GM21737 (cell line): Measurements from ENCODE around the gene FAF2.
A peak's percentile ranks its signal among the peaks of the same experiment; 100 is the strongest.

Experiments
- ATAC-seq: cut with Tn5 transposase; IDR thresholded peaks from one replicate; pipeline ENCODE4 v1.9.1; 2021; ENCODE audit warnings: mild to moderate bottlenecking, moderate library complexity; ENCODE audit not compliant: unreplicated experiment

FAF2 gene

GRCh38 chr5:176529741-176530141 lies 81.6 kb downstream of the FAF2 start:
- ATAC-seq, result no peak

GRCh38 chr5:176530393-176530982 lies 82.3 kb downstream of the FAF2 start:
- no peak for ATAC-seq

- no peak for ATAC-seq
Measured at GRCh38 chr5:176530983-176531901, 83.1 kb downstream of the FAF2 start.

GRCh38 chr5:176531902-176532493 lies 83.8 kb downstream of the FAF2 start:
- ATAC-seq, result no peak

- ATAC-seq, result no peak
Measured at GRCh38 chr5:176532795-176533194, 84.6 kb downstream of the FAF2 start.

GRCh38 chr5:176533390-176533789 lies 85.2 kb downstream of the FAF2 start:
- no peak for ATAC-seq

- ATAC-seq, result no peak
Measured at GRCh38 chr5:176533894-176534611, 85.9 kb downstream of the FAF2 start.

GRCh38 chr5:176534640-176535039 lies 86.5 kb downstream of the FAF2 start:
- no peak for ATAC-seq

- ATAC-seq, result no peak
Measured at GRCh38 chr5:176535101-176535663, 87.0 kb downstream of the FAF2 start.

GRCh38 chr5:176535664-176536131 lies 87.5 kb downstream of the FAF2 start:
- ATAC-seq, result no peak

GRCh38 chr5:176536132-176536901 lies 88.1 kb downstream of the FAF2 start:
- ATAC-seq, result peak; percentile 20

GRCh38 chr5:176536902-176537553 lies 88.8 kb downstream of the FAF2 start, which contains the start of gene RNF44:
Gene RNF44 (minus strand): TSS chr5:176537402. CDS start chr5:176532472, 4,930 bp downstream.
- ATAC-seq, result peak; percentile 48

- ATAC-seq, result peak; percentile 61
Measured at GRCh38 chr5:176537554-176538229, 89.5 kb downstream of the FAF2 start.

- no peak for ATAC-seq
Measured at GRCh38 chr5:176538230-176538988, 90.2 kb downstream of the FAF2 start.

GRCh38 chr5:176538989-176539384 lies 90.8 kb downstream of the FAF2 start:
- no peak for ATAC-seq

- ATAC-seq, result no peak
Measured at GRCh38 chr5:176540476-176540899, 92.3 kb downstream of the FAF2 start.

GRCh38 chr5:176540956-176541337 lies 92.8 kb downstream of the FAF2 start:
- ATAC-seq, result no peak
